HEK293 (cell line): ENCODE results near the gene SCGB1C2.

ENCODE experiments used
- CTCF ChIA-PET: fragments of 350-600 bp; formaldehyde crosslinking; extraction: SDS; loops from one replicate; lab custom pipeline; 2021; ENCODE audit warnings: antibody characterized with exemption; lab: Yijun Ruan, JAX
- POLR2A ChIA-PET: fragments of 300-600 bp; formaldehyde crosslinking; extraction: SDS; loops from one replicate; lab custom pipeline; 2020; ENCODE audit warnings: antibody characterized with exemption, inconsistent platforms; lab: Yijun Ruan, JAX
- H3K27ac ChIP-seq: fragments of 200-500 bp; sonication (Bioruptor generic); 2 replicates; pipeline ENCODE4 v1.5.1; 2014; ENCODE audit warnings: low read depth, low read length, control low read depth, inconsistent platforms; ENCODE audit errors: extremely low read depth
- H3K36me3 ChIP-seq, 2 experiments: fragments of 200-500 bp in 1 of 2; sonication (Bioruptor generic) in 1 of 2; 1 replicate in 1 of 2; 2 replicates in 1 of 2; pipeline ENCODE4 v1.5.1; 2014 to 2017; ENCODE audit warnings: inconsistent platforms in 2 of 2, low read length in 2 of 2; ENCODE audit not compliant: control insufficient read depth in 2 of 2, insufficient read depth in 1 of 2
- H3K4me1 ChIP-seq: fragments of 200-500 bp; sonication (Bioruptor generic); 2 replicates; pipeline ENCODE4 v1.5.1; 2014; ENCODE audit warnings: mild to moderate bottlenecking, low read length, inconsistent platforms; ENCODE audit not compliant: control insufficient read depth, insufficient read depth
- H3K4me3 ChIP-seq: 2 replicates; pipeline ENCODE4 v1.5.1; 2011; ENCODE audit warnings: low read depth, mild to moderate bottlenecking, control low read depth, low read length, moderate library complexity
- H3K9me3 ChIP-seq: fragments of 200-500 bp; sonication (Bioruptor generic); 2 replicates; pipeline ENCODE4 v1.5.1; 2014; ENCODE audit warnings: low read depth, low read length, inconsistent platforms; ENCODE audit not compliant: control insufficient read depth, insufficient read depth
- GFI1B ChIP-seq: fragments of 450-650 bp; formaldehyde crosslinking; IDR thresholded peaks from 2 replicates; pipeline ENCODE4 v1.5.1; 2016; ENCODE audit warnings: missing biosample characterization, missing genetic modification characterization
- HOXD13 ChIP-seq: sonication (generic); formaldehyde crosslinking; IDR thresholded peaks from 2 replicates; pipeline ENCODE4 v1.8.0; 2022; ENCODE audit warnings: missing genetic modification reagents, borderline replicate concordance
- PRDM4 ChIP-seq: fragments of 450-650 bp; formaldehyde crosslinking; IDR thresholded peaks from 2 replicates; pipeline ENCODE4 v1.5.1; 2017; ENCODE audit warnings: missing biosample characterization, missing genetic modification characterization
- REPIN1 ChIP-seq: fragments of 450-650 bp; formaldehyde crosslinking; IDR thresholded peaks from 2 replicates; pipeline ENCODE4 v1.5.1; 2017; ENCODE audit warnings: missing biosample characterization, missing genetic modification characterization, low read depth
- TSHZ1 ChIP-seq: fragments of 450-650 bp; formaldehyde crosslinking; IDR thresholded peaks from 2 replicates; pipeline ENCODE4 v1.5.1; 2016; ENCODE audit warnings: missing biosample characterization, missing genetic modification characterization, borderline replicate concordance
- YY2 ChIP-seq: fragments of 450-650 bp; formaldehyde crosslinking; IDR thresholded peaks from 2 replicates; pipeline ENCODE4 v1.5.1; 2016; ENCODE audit warnings: missing biosample characterization, missing genetic modification characterization
- ZBTB17 ChIP-seq: fragments of 450-650 bp; formaldehyde crosslinking; IDR thresholded peaks from 2 replicates; pipeline ENCODE4 v1.5.1; 2016; ENCODE audit warnings: missing biosample characterization, missing genetic modification characterization
- ZNF10 ChIP-seq: fragments of 450-650 bp; formaldehyde crosslinking; IDR thresholded peaks from 2 replicates; pipeline ENCODE4 v1.5.1; 2017; ENCODE audit warnings: missing biosample characterization, missing genetic modification characterization
- ZNF132 ChIP-seq: fragments of 450-650 bp; formaldehyde crosslinking; IDR thresholded peaks from 2 replicates; pipeline ENCODE4 v1.5.1; 2017; ENCODE audit warnings: missing biosample characterization, missing genetic modification characterization, borderline replicate concordance
- ZNF148 ChIP-seq: fragments of 450-650 bp; formaldehyde crosslinking; IDR thresholded peaks from 2 replicates; pipeline ENCODE4 v1.5.0; 2017; ENCODE audit warnings: missing biosample characterization, missing genetic modification characterization, borderline replicate concordance
- ZNF223 ChIP-seq: fragments of 450-650 bp; formaldehyde crosslinking; IDR thresholded peaks from 2 replicates; pipeline ENCODE4 v1.5.1; 2016; ENCODE audit warnings: missing biosample characterization, missing genetic modification characterization
- ZNF449 ChIP-seq: fragments of 450-650 bp; formaldehyde crosslinking; IDR thresholded peaks from 2 replicates; pipeline ENCODE4 v1.5.1; 2017; ENCODE audit warnings: missing biosample characterization, mild to moderate bottlenecking, missing genetic modification characterization, moderate library complexity
- ZNF623 ChIP-seq: fragments of 450-650 bp; formaldehyde crosslinking; IDR thresholded peaks from 2 replicates; pipeline ENCODE4 v1.5.1; 2016; ENCODE audit warnings: missing biosample characterization, missing genetic modification characterization
- ZNF660 ChIP-seq: fragments of 450-650 bp; IDR thresholded peaks from 2 replicates; pipeline ENCODE4 v1.5.1; 2018; ENCODE audit warnings: missing biosample characterization, mild to moderate bottlenecking, missing genetic modification characterization
- ZNF792 ChIP-seq: fragments of 450-650 bp; formaldehyde crosslinking; IDR thresholded peaks from 2 replicates; pipeline ENCODE4 v1.5.1; 2016; ENCODE audit warnings: missing biosample characterization, missing genetic modification characterization
- ZSCAN23 ChIP-seq: fragments of 450-650 bp; formaldehyde crosslinking; IDR thresholded peaks from 2 replicates; pipeline ENCODE4 v1.5.1; 2016; ENCODE audit warnings: missing biosample characterization, missing genetic modification characterization
- ZSCAN5A ChIP-seq: fragments of 450-650 bp; formaldehyde crosslinking; IDR thresholded peaks from 2 replicates; pipeline ENCODE4 v1.5.1; 2016; ENCODE audit warnings: missing biosample characterization, missing genetic modification characterization

Gene SCGB1C2

GRCh38 chr17:183021-183420, 45.7 kb downstream of the SCGB1C2 start:
- POLR2A ChIA-PET: no interaction called here
- Histone ChIP-seq H3K4me1 (no peaks in the 10 kb centered on the region), H3K4me3 (no peak overlapping the region), H3K9me3 (no peaks in the 10 kb centered on the region), H3K36me3 (no peaks in the 10 kb centered on the region), H3K27ac (no peak overlapping the region)
- CTCF ChIA-PET: interaction anchor here (0.7 kb wide), 1 partner anchor 65 kb away, joined by 4 read pairs; no protein-coding TSS in a partner anchor
- TF ChIP-seq ZNF449 (tag by site-specific recombination) (no peak), GFI1B (tag by site-specific recombination) (no peak), ZNF660 (tag by site-specific recombination) (no peak), ZNF223 (no peak), HOXD13 (no peak), ZSCAN5A (tag by site-specific recombination) (no peak), REPIN1 (tag by site-specific recombination) (no peak), TSHZ1 (tag by site-specific recombination) (no peak), YY2 (tag by site-specific recombination) (no peak), ZNF148 (tag by site-specific recombination) (no peak), ZSCAN23 (tag by site-specific recombination) (no peak), ZBTB17 (no peak), ZNF132 (tag by site-specific recombination) (no peak), ZNF10 (no peak), PRDM4 (no peak), ZNF623 (no peak), ZNF792 (tag by site-specific recombination) (no peak)
